SK-N-SH treated with all-trans-retinoic acid at 6 μM for 48 hours (cell line): ENCODE measurements around the gene ELMO1.

Experiments
- ATAC-seq: fragments of 200-7000 bp; cut with Tn5 transposase; 3 replicates; pipeline ENCODE4 v1.9.1; 2020; ENCODE audit warnings: mild to moderate bottlenecking, moderate library complexity
- BACH2 ChIP-seq: fragments of 250-450 bp; sonication (Bioruptor Pico); IDR thresholded peaks from 2 replicates; pipeline ENCODE4 v1.9.0; 2021; ENCODE audit warnings: mild to moderate bottlenecking, borderline replicate concordance
- CSDC2 ChIP-seq: fragments of 250-450 bp; sonication (Bioruptor Pico); IDR thresholded peaks from 2 replicates; pipeline ENCODE4 v1.5.0; 2020; ENCODE audit warnings: mild to moderate bottlenecking, moderate library complexity
- CSRNP3 ChIP-seq: fragments of 250-450 bp; sonication (Bioruptor Pico); IDR thresholded peaks from 2 replicates; pipeline ENCODE4 v1.5.1; 2021; ENCODE audit warnings: mild to moderate bottlenecking, moderate library complexity
- ESRRG ChIP-seq: fragments of 250-450 bp; sonication (Bioruptor Pico); IDR thresholded peaks from 2 replicates; pipeline ENCODE4 v1.6.1; 2021; ENCODE audit warnings: mild to moderate bottlenecking
- GLIS3 ChIP-seq: fragments of 250-450 bp; sonication (Bioruptor Pico); IDR thresholded peaks from 2 replicates; pipeline ENCODE4 v1.5.0; 2020; ENCODE audit warnings: mild to moderate bottlenecking, moderate library complexity
- OSR1 ChIP-seq: fragments of 250-450 bp; sonication (Bioruptor Pico); IDR thresholded peaks from 2 replicates; pipeline ENCODE4 v1.8.0; 2022; ENCODE audit warnings: moderate library complexity, mild to moderate bottlenecking, inconsistent platforms
- PATZ1 ChIP-seq: fragments of 250-450 bp; sonication (Bioruptor Pico); IDR thresholded peaks from 2 replicates; pipeline ENCODE4 v1.8.0; 2020; ENCODE audit warnings: mild to moderate bottlenecking, moderate library complexity, borderline replicate concordance
- PPARA ChIP-seq: fragments of 250-450 bp; sonication (Bioruptor Pico); IDR thresholded peaks from 2 replicates; pipeline ENCODE4 v1.5.0; 2020; ENCODE audit warnings: mild to moderate bottlenecking, borderline replicate concordance
- RARB ChIP-seq: fragments of 250-450 bp; sonication (Bioruptor Pico); IDR thresholded peaks from 2 replicates; pipeline ENCODE4 v1.8.0; 2021; ENCODE audit warnings: mild to moderate bottlenecking, moderate library complexity
- TCF4 ChIP-seq: fragments of 250-450 bp; sonication (Bioruptor Pico); IDR thresholded peaks from 2 replicates; pipeline ENCODE4 v1.8.0; 2021; ENCODE audit warnings: mild to moderate bottlenecking, moderate library complexity, borderline replicate concordance
- TOX ChIP-seq: fragments of 250-450 bp; sonication (Bioruptor Pico); IDR thresholded peaks from 2 replicates; pipeline ENCODE4 v1.8.0; 2021; ENCODE audit warnings: mild to moderate bottlenecking, moderate library complexity, borderline replicate concordance
- ZC3H10 ChIP-seq: fragments of 250-450 bp; sonication (Bioruptor Pico); IDR thresholded peaks from 2 replicates; pipeline ENCODE4 v1.5.1; 2021; ENCODE audit warnings: mild to moderate bottlenecking, moderate library complexity
- ZFP3 ChIP-seq: fragments of 250-450 bp; sonication (Bioruptor Pico); IDR thresholded peaks from 2 replicates; pipeline ENCODE4 v1.5.0; 2020; ENCODE audit warnings: mild to moderate bottlenecking, moderate library complexity
- ZFP30 ChIP-seq: fragments of 450-650 bp; formaldehyde crosslinking; IDR thresholded peaks from 2 replicates; pipeline ENCODE4 v1.5.0; 2022; ENCODE audit warnings: mild to moderate bottlenecking, moderate library complexity
- ZNF565 ChIP-seq: fragments of 450-650 bp; formaldehyde crosslinking; conservative IDR thresholded peaks from 2 replicates; pipeline ENCODE4 v1.5.0; 2020; ENCODE audit warnings: low read depth, mild to moderate bottlenecking, moderate library complexity
- ZNF70 ChIP-seq: fragments of 450-650 bp; formaldehyde crosslinking; IDR thresholded peaks from 2 replicates; pipeline ENCODE4 v1.5.0; 2020; ENCODE audit warnings: mild to moderate bottlenecking, moderate library complexity
- ZNF8 ChIP-seq: fragments of 450-650 bp; formaldehyde crosslinking; IDR thresholded peaks from 2 replicates; pipeline ENCODE4 v1.5.0; 2020; ENCODE audit warnings: mild to moderate bottlenecking, moderate library complexity
- TF ChIP-seq, protein P1 (sequence below): fragments of 250-450 bp; sonication (Bioruptor Pico); IDR thresholded peaks from 2 replicates; pipeline ENCODE4 v1.8.0; 2021; ENCODE audit warnings: low read depth, mild to moderate bottlenecking, moderate library complexity, borderline replicate concordance
- TF ChIP-seq, protein P2 (sequence below): fragments of 250-450 bp; sonication (Bioruptor Pico); IDR thresholded peaks from 2 replicates; pipeline ENCODE4 v1.5.0; 2020; ENCODE audit warnings: mild to moderate bottlenecking, moderate library complexity

The ELMO1 gene

DNA sequence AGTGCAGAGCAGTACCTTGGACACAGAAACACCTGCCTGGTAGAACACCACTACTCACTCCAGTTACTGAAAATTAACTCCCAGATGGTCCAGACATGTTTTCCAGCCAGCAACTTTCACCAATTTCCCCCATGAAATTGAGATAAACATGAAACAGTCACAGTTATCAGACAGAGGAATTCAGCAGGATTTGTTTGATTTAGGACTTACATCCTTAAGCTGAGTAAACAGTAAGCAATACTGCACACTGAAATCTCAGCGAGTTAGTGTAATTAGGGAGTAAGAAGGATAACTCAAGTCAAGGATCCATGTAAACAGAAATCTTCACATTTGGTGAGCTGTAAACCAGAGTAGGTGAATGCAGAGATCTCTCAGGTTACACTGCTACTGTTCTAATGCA lies 353.5 kb downstream of the ELMO1 start:
- ATAC-seq = no peak

DNA sequence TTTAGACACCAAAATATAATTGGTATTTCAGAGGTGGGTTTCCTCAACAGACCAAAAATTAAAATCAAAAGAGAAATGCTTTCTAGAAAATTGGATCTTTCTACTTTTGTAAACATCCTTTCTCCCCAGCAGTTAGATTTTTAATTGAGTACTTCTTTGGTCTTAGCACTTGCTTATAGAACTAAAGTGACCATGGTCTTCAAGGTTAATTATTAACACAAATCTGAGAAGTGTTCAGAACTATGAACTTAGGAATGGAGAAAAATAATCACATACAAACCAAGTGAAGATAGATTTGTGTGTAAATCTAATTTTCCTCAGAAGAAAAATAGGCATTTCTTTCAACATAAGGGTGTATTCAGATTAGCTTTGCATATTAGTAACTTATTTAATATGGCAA lies 355.4 kb downstream of the ELMO1 start:
- ATAC-seq = no peak
- TF ChIP-seq PPARA (CRISPR knock-in tag) (no peak), ZFP30 (CRISPR knock-in tag) (no peak), BACH2 (CRISPR knock-in tag) (no peak)

More for the DNA sequence above, 353.5 kb downstream of the ELMO1 start:
- TF ChIP-seq, protein P1, sequence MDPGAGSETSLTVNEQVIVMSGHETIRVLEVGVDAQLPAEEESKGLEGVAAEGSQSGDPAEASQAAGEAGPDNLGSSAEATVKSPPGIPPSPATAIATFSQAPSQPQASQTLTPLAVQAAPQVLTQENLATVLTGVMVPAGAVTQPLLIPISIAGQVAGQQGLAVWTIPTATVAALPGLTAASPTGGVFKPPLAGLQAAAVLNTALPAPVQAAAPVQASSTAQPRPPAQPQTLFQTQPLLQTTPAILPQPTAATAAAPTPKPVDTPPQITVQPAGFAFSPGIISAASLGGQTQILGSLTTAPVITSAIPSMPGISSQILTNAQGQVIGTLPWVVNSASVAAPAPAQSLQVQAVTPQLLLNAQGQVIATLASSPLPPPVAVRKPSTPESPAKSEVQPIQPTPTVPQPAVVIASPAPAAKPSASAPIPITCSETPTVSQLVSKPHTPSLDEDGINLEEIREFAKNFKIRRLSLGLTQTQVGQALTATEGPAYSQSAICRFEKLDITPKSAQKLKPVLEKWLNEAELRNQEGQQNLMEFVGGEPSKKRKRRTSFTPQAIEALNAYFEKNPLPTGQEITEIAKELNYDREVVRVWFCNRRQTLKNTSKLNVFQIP (CRISPR knock-in tag) = no peak
- TF ChIP-seq ZFP3 (no peak), ZC3H10 (CRISPR knock-in tag) (no peak), ESRRG (no peak), BACH2 (CRISPR knock-in tag) (no peak)

DNA sequence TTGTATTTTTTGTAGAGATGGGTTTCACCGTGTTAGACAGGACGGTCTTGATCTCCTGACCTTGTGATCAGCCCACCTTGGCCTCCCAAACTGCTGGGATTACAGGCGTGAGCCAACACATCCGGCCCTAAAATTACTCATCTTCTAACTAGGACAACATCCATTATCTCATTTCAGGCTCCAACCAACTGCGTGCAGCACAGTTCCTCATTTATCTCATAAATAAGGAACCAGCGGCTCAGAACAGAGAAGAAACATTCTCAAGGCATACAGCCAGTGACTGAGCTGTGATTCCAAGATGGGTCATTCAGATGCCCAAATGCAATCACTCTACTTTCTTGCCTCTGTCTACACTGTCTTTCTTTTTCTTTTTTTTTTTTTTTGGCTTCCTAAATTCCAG lies 356.1 kb downstream of the ELMO1 start:
- ATAC-seq = no peak
- TF ChIP-seq BACH2 (CRISPR knock-in tag) (no peak), CSRNP3 (CRISPR knock-in tag) (no peak), PPARA (CRISPR knock-in tag) (no peak)

- TF ChIP-seq OSR1 (CRISPR knock-in tag) = no peak
- TF ChIP-seq CSDC2 = no peak
- TF ChIP-seq BACH2 (CRISPR knock-in tag) = no peak
- TF ChIP-seq, protein P2, sequence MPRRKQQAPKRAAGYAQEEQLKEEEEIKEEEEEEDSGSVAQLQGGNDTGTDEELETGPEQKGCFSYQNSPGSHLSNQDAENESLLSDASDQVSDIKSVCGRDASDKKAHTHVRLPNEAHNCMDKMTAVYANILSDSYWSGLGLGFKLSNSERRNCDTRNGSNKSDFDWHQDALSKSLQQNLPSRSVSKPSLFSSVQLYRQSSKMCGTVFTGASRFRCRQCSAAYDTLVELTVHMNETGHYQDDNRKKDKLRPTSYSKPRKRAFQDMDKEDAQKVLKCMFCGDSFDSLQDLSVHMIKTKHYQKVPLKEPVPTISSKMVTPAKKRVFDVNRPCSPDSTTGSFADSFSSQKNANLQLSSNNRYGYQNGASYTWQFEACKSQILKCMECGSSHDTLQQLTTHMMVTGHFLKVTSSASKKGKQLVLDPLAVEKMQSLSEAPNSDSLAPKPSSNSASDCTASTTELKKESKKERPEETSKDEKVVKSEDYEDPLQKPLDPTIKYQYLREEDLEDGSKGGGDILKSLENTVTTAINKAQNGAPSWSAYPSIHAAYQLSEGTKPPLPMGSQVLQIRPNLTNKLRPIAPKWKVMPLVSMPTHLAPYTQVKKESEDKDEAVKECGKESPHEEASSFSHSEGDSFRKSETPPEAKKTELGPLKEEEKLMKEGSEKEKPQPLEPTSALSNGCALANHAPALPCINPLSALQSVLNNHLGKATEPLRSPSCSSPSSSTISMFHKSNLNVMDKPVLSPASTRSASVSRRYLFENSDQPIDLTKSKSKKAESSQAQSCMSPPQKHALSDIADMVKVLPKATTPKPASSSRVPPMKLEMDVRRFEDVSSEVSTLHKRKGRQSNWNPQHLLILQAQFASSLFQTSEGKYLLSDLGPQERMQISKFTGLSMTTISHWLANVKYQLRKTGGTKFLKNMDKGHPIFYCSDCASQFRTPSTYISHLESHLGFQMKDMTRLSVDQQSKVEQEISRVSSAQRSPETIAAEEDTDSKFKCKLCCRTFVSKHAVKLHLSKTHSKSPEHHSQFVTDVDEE (CRISPR knock-in tag) = no peak
- TF ChIP-seq RARB = no peak
- TF ChIP-seq ESRRG = no peak
- TF ChIP-seq ZFP3 = no peak
- no peak for TF ChIP-seq GLIS3 (CRISPR knock-in tag)
- TF ChIP-seq PPARA (CRISPR knock-in tag) = no peak
- no peak for TF ChIP-seq TOX
- TF ChIP-seq ZNF565 = no peak
- no peak for TF ChIP-seq ZNF70 (CRISPR knock-in tag)
- TF ChIP-seq PATZ1 (CRISPR knock-in tag) = no peak
- TF ChIP-seq, all 23 proteins: peak for 0
- ATAC-seq = no peak
Observed at GRCh38 chr7:37089972-37090371, 358.7 kb downstream of the ELMO1 start.

GRCh38 chr7:37085600-37085999 lies 363.1 kb downstream of the ELMO1 start:
- TF ChIP-seq ZNF8 (CRISPR knock-in tag) (no peak), GLIS3 (CRISPR knock-in tag) (no peak), ESRRG (no peak), ZNF70 (CRISPR knock-in tag) (no peak), PATZ1 (CRISPR knock-in tag) (no peak), ZC3H10 (CRISPR knock-in tag) (no peak), ZFP30 (CRISPR knock-in tag) (no peak), TCF4 (no peak), TOX (no peak), RARB (no peak), CSDC2 (no peak)
- TF ChIP-seq, protein P2 (CRISPR knock-in tag) = no peak
- ATAC-seq = no peak
